Measurements from ENCODE around the gene DCP1A. TPM values are rescaled to one million over a fixed set of nuclear protein-coding genes. Genes with fewer than 3 reads are reported as not detected.
"Not testable (repeated sequence)": the region's sequence is repeated elsewhere in the genome, so short reads cannot be mapped to it uniquely, and the experiment has no call there.

Gene DCP1A
- total and polyA plus RNA-seq, 2 experiments from 2014 or later: 20.4 to 34.5 TPM

DNA sequence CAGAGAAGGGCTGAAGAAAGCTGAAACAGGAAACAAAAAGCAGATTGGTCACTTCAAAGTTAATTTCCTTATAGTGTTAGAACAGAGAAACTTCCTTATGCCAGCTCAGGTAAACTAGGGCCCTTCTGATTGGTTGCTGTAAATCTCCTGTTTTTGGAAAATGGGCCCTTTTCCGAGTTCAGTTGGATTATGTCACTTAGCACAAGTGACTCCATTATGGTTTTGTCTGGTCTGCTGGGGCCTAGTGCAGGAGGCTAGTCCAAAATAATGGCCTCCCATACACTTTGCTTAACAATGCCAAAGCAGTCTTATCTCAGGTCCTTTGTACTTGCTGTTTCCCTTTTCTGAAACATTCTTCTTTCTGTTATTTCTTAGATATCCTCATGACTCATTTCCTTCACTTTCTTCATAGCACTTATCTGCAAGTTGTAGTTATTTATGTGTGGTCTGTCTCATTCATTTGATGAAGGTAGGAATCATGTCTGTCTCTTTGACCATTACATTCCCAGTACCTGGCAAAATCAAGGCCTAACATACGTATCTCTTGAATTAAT is 7.7 kb upstream of the DCP1A start:
- no peaks in the 10 kb centered on the region for H3K9me2 ChIP-seq (replicated peaks; ENCODE audit: insufficient read depth)
- WGBS (ENCODE audit: low lambda C conversion rate, missing lambda C conversion rate): 84% methylated on average over 2 of the region's 2 CpGs
- no peak overlapping the region for H3K27ac ChIP-seq
- peaks cover 4% of the 10 kb centered on the region for H3K4me1 ChIP-seq (ENCODE audit: insufficient read depth)
- H2AFZ ChIP-seq: no peak overlapping the region
- no peaks in the 10 kb centered on the region for H4K20me1 ChIP-seq (ENCODE audit: insufficient read depth, poor library complexity, severe bottlenecking)
- H3K79me2 ChIP-seq: no peaks in the 10 kb centered on the region
- H3K9me3 ChIP-seq (ENCODE audit: low read depth): no peaks in the 10 kb centered on the region
- TF ChIP-seq EZH2phosphoT487 (IDR thresholded peaks at IDR 0.05; ENCODE audit: low read depth, severe bottlenecking, unreplicated experiment): no peak
- no peak for TF ChIP-seq EZH2 (IDR thresholded peaks at IDR 0.05; ENCODE audit: borderline replicate concordance)
- TF ChIP-seq, protein P1, sequence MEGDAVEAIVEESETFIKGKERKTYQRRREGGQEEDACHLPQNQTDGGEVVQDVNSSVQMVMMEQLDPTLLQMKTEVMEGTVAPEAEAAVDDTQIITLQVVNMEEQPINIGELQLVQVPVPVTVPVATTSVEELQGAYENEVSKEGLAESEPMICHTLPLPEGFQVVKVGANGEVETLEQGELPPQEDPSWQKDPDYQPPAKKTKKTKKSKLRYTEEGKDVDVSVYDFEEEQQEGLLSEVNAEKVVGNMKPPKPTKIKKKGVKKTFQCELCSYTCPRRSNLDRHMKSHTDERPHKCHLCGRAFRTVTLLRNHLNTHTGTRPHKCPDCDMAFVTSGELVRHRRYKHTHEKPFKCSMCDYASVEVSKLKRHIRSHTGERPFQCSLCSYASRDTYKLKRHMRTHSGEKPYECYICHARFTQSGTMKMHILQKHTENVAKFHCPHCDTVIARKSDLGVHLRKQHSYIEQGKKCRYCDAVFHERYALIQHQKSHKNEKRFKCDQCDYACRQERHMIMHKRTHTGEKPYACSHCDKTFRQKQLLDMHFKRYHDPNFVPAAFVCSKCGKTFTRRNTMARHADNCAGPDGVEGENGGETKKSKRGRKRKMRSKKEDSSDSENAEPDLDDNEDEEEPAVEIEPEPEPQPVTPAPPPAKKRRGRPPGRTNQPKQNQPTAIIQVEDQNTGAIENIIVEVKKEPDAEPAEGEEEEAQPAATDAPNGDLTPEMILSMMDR (IDR thresholded peaks at IDR 0.05; ENCODE audit: poor library complexity): no peak
- H3K4me3 ChIP-seq: no peak overlapping the region
- H3K27me3 ChIP-seq: no peaks in the 10 kb centered on the region
- no peak for DNase-seq (ENCODE audit: low spot score)
- no peak overlapping the region for H3K4me2 ChIP-seq
- no peaks in the 10 kb centered on the region for H3K36me3 ChIP-seq (replicated peaks; ENCODE audit: insufficient read depth, low read depth)

DNA sequence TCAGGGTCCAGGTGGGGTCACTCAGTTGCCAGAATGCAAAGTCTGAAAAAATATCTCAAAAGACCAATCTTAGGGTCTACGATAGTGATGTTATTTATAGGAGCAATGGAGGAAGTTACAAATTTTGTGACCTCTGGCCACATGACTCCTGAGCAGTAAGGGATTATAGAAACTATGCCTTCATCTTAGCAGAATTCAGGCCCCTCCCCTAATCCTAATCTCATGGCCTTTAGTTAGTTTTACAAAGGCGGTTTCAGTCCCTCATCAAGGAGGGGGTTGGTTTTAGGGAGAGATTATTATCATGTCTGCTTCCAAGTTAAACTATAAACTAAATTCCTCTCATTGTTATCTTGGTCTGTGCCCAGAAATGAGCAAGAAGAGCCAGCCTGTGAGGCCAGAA is 5.9 kb upstream of the DCP1A start:
- Histone ChIP-seq H3K4me1 (ENCODE audit: insufficient read depth) (peaks cover 4% of the 10 kb centered on the region), H3K4me2 (no peak overlapping the region), H3K27ac (no peak overlapping the region), H3K27me3 (no peaks in the 10 kb centered on the region), H3K4me3 (no peak overlapping the region), H3K36me3 (replicated peaks; ENCODE audit: insufficient read depth, low read depth) (no peaks in the 10 kb centered on the region), H2AFZ (no peak overlapping the region), H4K20me1 (ENCODE audit: insufficient read depth, poor library complexity, severe bottlenecking) (no peaks in the 10 kb centered on the region), H3K9me3 (ENCODE audit: low read depth) (no peaks in the 10 kb centered on the region), H3K79me2 (no peaks in the 10 kb centered on the region), H3K9me2 (replicated peaks; ENCODE audit: insufficient read depth) (no peaks in the 10 kb centered on the region)
- DNase-seq (ENCODE audit: low spot score): no peak
- TF ChIP-seq, protein P1 (IDR thresholded peaks at IDR 0.05; ENCODE audit: poor library complexity): no peak
- TF ChIP-seq EZH2phosphoT487 (IDR thresholded peaks at IDR 0.05; ENCODE audit: low read depth, severe bottlenecking, unreplicated experiment) (no peak), EZH2 (IDR thresholded peaks at IDR 0.05; ENCODE audit: borderline replicate concordance) (no peak)
- 78% methylated on average over 2 of the region's 2 CpGs for WGBS (ENCODE audit: low lambda C conversion rate, missing lambda C conversion rate)

DNA sequence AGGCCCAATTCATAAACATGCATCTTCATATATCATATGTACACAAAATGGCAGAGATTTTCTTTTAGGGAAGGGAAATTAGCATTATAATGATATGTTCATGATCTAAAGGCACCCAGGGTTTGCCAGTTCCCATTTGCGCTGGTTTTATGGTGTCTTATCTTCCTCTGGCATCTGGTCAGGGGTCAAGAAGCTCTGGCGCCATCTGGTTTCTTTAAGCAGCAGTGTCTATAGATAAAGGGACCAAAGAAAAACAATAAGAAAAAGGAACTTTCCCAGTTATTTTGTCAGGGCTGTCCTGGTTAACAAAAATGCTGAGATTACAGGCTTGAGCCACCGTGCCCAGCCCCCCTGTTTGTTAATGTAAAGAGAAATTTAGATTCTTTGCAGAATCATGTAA is 3.3 kb upstream of the DCP1A start:
- peak overlapping the region; percentile 41 for H3K4me2 ChIP-seq
- peak overlapping the region; percentile 22 for H3K27ac ChIP-seq
- H3K36me3 ChIP-seq (replicated peaks; ENCODE audit: insufficient read depth, low read depth): no peaks in the 10 kb centered on the region
- no peaks in the 10 kb centered on the region for H4K20me1 ChIP-seq (ENCODE audit: insufficient read depth, poor library complexity, severe bottlenecking)
- no peak for TF ChIP-seq EZH2phosphoT487 (IDR thresholded peaks at IDR 0.05; ENCODE audit: low read depth, severe bottlenecking, unreplicated experiment)
- TF ChIP-seq, protein P1 (IDR thresholded peaks at IDR 0.05; ENCODE audit: poor library complexity): peak; percentile 52
- peak overlapping the region; percentile 12 for H2AFZ ChIP-seq
- peaks cover 16% of the 10 kb centered on the region for H3K79me2 ChIP-seq
- no peaks in the 10 kb centered on the region for H3K9me2 ChIP-seq (replicated peaks; ENCODE audit: insufficient read depth)
- 2% methylated on average over 3 of the region's 3 CpGs for WGBS (ENCODE audit: low lambda C conversion rate, missing lambda C conversion rate)
- H3K9me3 ChIP-seq (ENCODE audit: low read depth): no peaks in the 10 kb centered on the region
- H3K4me1 ChIP-seq (ENCODE audit: insufficient read depth): peaks cover 6% of the 10 kb centered on the region
- no peak overlapping the region for H3K4me3 ChIP-seq
- no peaks in the 10 kb centered on the region for H3K27me3 ChIP-seq
- DNase-seq (ENCODE audit: low spot score): peak; percentile 74

DNA sequence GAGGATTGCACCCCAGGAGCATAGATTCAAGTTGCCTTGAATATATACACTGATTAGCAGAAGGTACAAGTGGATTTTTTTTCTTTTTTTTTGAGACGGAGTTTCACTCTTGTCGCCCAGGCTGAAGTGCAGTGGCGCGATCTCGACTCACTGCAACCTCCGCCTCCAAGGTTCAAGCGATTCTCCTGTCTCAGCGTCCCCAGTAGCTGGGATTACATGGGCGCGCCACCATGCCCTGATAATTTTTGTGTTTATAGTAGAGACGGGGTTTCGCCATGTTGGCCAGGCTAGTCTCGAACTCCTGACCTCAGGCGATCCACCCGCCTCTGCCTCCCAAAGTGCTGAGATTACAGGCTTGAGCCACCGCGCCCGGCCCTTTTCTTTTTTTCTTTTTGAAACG is 775 bp upstream of the DCP1A start:
- not testable (repeated sequence) for H3K9me3 ChIP-seq (ENCODE audit: low read depth); H3K27me3 ChIP-seq; H3K36me3 ChIP-seq (replicated peaks; ENCODE audit: insufficient read depth, low read depth); DNase-seq (ENCODE audit: low spot score); H3K9me2 ChIP-seq (replicated peaks; ENCODE audit: insufficient read depth); H4K20me1 ChIP-seq (ENCODE audit: insufficient read depth, poor library complexity, severe bottlenecking)
- Histone ChIP-seq H3K79me2 (peaks cover 41% of the 10 kb centered on the region), H3K4me2 (peak overlapping the region; percentile 80), H3K4me3 (peak overlapping the region; percentile 66), H3K4me1 (ENCODE audit: insufficient read depth) (peaks cover 14% of the 10 kb centered on the region), H3K27ac (peak overlapping the region; percentile 99), H2AFZ (peak overlapping the region; percentile 77)
- 89% methylated on average over 19 of the region's 19 CpGs for WGBS (ENCODE audit: low lambda C conversion rate, missing lambda C conversion rate)
